HCT116 (cell line): ENCODE data around the gene HDHD5. TPM values are rescaled to one million over a fixed set of nuclear protein-coding genes. Genes with fewer than 3 reads are reported as not detected.

Source experiments
- ATAC-seq: fragments of 200-7000 bp; cut with Tn5 transposase; 2 replicates; pipeline ENCODE4 v1.9.1; 2020; ENCODE audit warnings: mild to moderate bottlenecking, moderate library complexity
- BruUV-seq: library from RNA; stranded (reverse); fragments of 400-500 nt; replicated peaks from 2 replicates; lab custom pipeline; 2021; lab: Mats Ljungman, UMichigan
- CTCF ChIA-PET: fragments of 300-600 bp; sonication (Branson Sonifier 250); formaldehyde crosslinking; loops from one replicate; lab custom pipeline; 2021; ENCODE audit warnings: antibody characterized with exemption; lab: Charles Lee
- POLR2A ChIA-PET: fragments of 300-600, 350-600 bp; sonication (Branson Sonifier 250); formaldehyde crosslinking; loops from one replicate; lab custom pipeline; 2021; ENCODE audit warnings: antibody characterized with exemption; lab: Charles Lee
- RAD21 ChIA-PET, 2 experiments: fragments of 300-600 bp; sonication (Branson Sonifier 250); formaldehyde crosslinking; loops; one replicate each; lab custom pipeline; 2023; ENCODE audit warnings: low total read pairs in 2 of 2; ENCODE audit not compliant: uncharacterized antibody in 2 of 2, unreplicated experiment in 2 of 2, low non-redundant PET in 1 of 2; lab: Charles Lee
- DNase-seq: peaks from one replicate; pipeline ENCODE4 v3.0.0-alpha.2; 2010; ENCODE audit warnings: low read depth, low spot score
- H2AFZ ChIP-seq: fragments of 200-600 bp; shearing (Covaris generic), sonication (generic); 2 replicates; pipeline ENCODE4 v1.6.1; 2017; ENCODE audit warnings: low read depth, mixed run types, mixed read lengths, antibody characterized with exemption, low read length; ENCODE audit not compliant: poor library complexity, severe bottlenecking
- H3K27ac ChIP-seq: 2 replicates; pipeline ENCODE4 v1.5.1; 2012; ENCODE audit warnings: low read depth, low read length
- H3K27me3 ChIP-seq: fragments of 200-600 bp; sonication (generic); 2 replicates; pipeline ENCODE4 v1.6.1; 2016; ENCODE audit warnings: mixed run types, low read length, mixed read lengths; ENCODE audit not compliant: insufficient read depth
- H3K36me3 ChIP-seq, 2 experiments: fragments of 200-500 bp in 1 of 2; fragments of 200-600 bp in 1 of 2; sonication (Bioruptor generic) in 1 of 2; sonication (generic) in 1 of 2; 2 replicates each; pipeline versions ENCODE4 v1.5.1 to v1.6.1; 2014 to 2016; ENCODE audit warnings: low read length in 2 of 2, inconsistent platforms in 1 of 2, mixed read lengths in 1 of 2, mixed run types in 1 of 2; ENCODE audit not compliant: insufficient read depth in 2 of 2, control insufficient read depth in 1 of 2
- H3K4me1 ChIP-seq, 2 experiments: fragments of 200-600 bp in 1 of 2; sonication (generic) in 1 of 2; 2 replicates each; pipeline versions ENCODE4 v1.5.1 to v1.6.1; 2012 to 2017; ENCODE audit warnings: low read length in 2 of 2, inconsistent platforms in 1 of 2, mild to moderate bottlenecking in 1 of 2, mixed read lengths in 1 of 2, mixed run types in 1 of 2, moderate library complexity in 1 of 2; ENCODE audit not compliant: insufficient read depth in 2 of 2, control insufficient read depth in 1 of 2
- H3K4me2 ChIP-seq: fragments of 200-600 bp; sonication (generic); 2 replicates; pipeline ENCODE4 v1.6.1; 2017; ENCODE audit warnings: mixed run types, low read length, mixed read lengths
- H3K4me3 ChIP-seq, 2 experiments: fragments of 200-600 bp in 1 of 2; sonication (generic) in 1 of 2; replicated peaks in 1 of 2; 2 replicates each; pipeline ENCODE4 v1.5.1; 2011 to 2016; ENCODE audit warnings: low read length in 2 of 2, control low read depth in 1 of 2, low read depth in 1 of 2, mild to moderate bottlenecking in 1 of 2, mixed read lengths in 1 of 2, mixed run types in 1 of 2
- H3K79me2 ChIP-seq: fragments of 200-600 bp; sonication (generic); 2 replicates; pipeline ENCODE4 v1.6.1; 2017; ENCODE audit warnings: mild to moderate bottlenecking, mixed run types, low read length, moderate library complexity, mixed read lengths; ENCODE audit not compliant: insufficient read depth
- H3K9ac ChIP-seq: fragments of 200-600 bp; sonication (generic); 2 replicates; pipeline ENCODE4 v1.6.1; 2016; ENCODE audit warnings: low read length, mixed read lengths
- H3K9me2 ChIP-seq: fragments of 200-600 bp; sonication (generic), shearing (Covaris generic); 2 replicates; pipeline ENCODE4 v1.6.1; 2017; ENCODE audit warnings: mixed run types, mild to moderate bottlenecking, moderate library complexity; ENCODE audit not compliant: insufficient read depth
- H3K9me3 ChIP-seq, 2 experiments: fragments of 200-500 bp in 1 of 2; fragments of 200-600 bp in 1 of 2; sonication (Bioruptor generic) in 1 of 2; sonication (generic) in 1 of 2; 2 replicates each; pipeline ENCODE4 v1.6.1; 2014 to 2017; ENCODE audit warnings: low read length in 2 of 2, mixed read lengths in 2 of 2, inconsistent platforms in 1 of 2, low read depth in 1 of 2, mild to moderate bottlenecking in 1 of 2, mixed run types in 1 of 2, moderate library complexity in 1 of 2; ENCODE audit not compliant: control insufficient read depth in 1 of 2, insufficient read depth in 1 of 2
- H4K20me1 ChIP-seq: fragments of 200-600 bp; sonication (generic), shearing (Covaris generic); 2 replicates; pipeline ENCODE4 v1.6.1; 2017; ENCODE audit warnings: mixed run types, mild to moderate bottlenecking, moderate library complexity; ENCODE audit not compliant: insufficient read depth
- CTCF ChIP-seq, 3 experiments: fragments of 200-600 bp in 1 of 3; sonication (generic) in 1 of 3; IDR thresholded peaks in 2 of 3; conservative IDR thresholded peaks in 1 of 3; 2 replicates each; pipeline ENCODE4 v1.5.1; 2012 to 2017; ENCODE audit warnings: low read depth in 2 of 3, low read length in 2 of 3, antibody characterized with exemption in 1 of 3, borderline replicate concordance in 1 of 3, control low read depth in 1 of 3, mild to moderate bottlenecking in 1 of 3, mixed read lengths in 1 of 3, mixed run types in 1 of 3, moderate library complexity in 1 of 3; ENCODE audit not compliant: insufficient read depth in 1 of 3
- EZH2 ChIP-seq: fragments of 200-600 bp; sonication (generic); IDR thresholded peaks from 2 replicates; pipeline ENCODE4 v1.6.1; 2017; ENCODE audit warnings: antibody characterized with exemption, mixed run types
- MAX ChIP-seq: IDR thresholded peaks from 2 replicates; pipeline ENCODE4 v1.6.1; 2012
- POLR2A ChIP-seq: IDR thresholded peaks from 2 replicates; pipeline ENCODE4 v1.7.0; 2011; ENCODE audit warnings: borderline replicate concordance; ENCODE audit not compliant: insufficient read depth, insufficient read length; ENCODE audit errors: extremely low read depth
- POLR2AphosphoS5 ChIP-seq: IDR thresholded peaks from 2 replicates; pipeline ENCODE4 v1.6.1; 2011; ENCODE audit warnings: mild to moderate bottlenecking, low read depth, low read length, moderate library complexity
- RAD21 ChIP-seq: IDR thresholded peaks from 2 replicates; pipeline ENCODE4 v1.6.1; 2012; ENCODE audit warnings: low read depth, mild to moderate bottlenecking
- SIN3A ChIP-seq: IDR thresholded peaks from 2 replicates; pipeline ENCODE4 v1.6.1; 2012; ENCODE audit warnings: low read depth
- YY1 ChIP-seq: IDR thresholded peaks from 2 replicates; pipeline ENCODE4 v1.6.1; 2011; ENCODE audit warnings: low read length, low read depth, moderate library complexity, mild to moderate bottlenecking; ENCODE audit not compliant: insufficient replicate concordance; ENCODE audit errors: extremely low read depth
- ZFX ChIP-seq: fragments of 450-650 bp; IDR thresholded peaks from 2 replicates; pipeline ENCODE4 v1.6.1; 2017
- intact Hi-C: fragments of 100-400 bp; cut with micrococcal nuclease; formaldehyde crosslinking; loops from 2 replicates; pipeline ENCODE4 v1.10.0; 2022
- total RNA-seq: library from RNA; stranded (reverse); gene quantifications from one replicate; pipeline ENCODE4 v1.2.1, GENCODE V29; 2021; ENCODE audit not compliant: unreplicated experiment

The HDHD5 gene
- total RNA-seq, 1 experiment from 2014 or later: 70.1 TPM

- BruUV-seq: no TSS peak
- CTCF ChIA-PET: interaction anchor here (0.6 to 4.8 kb wide), 67 partner anchors 9 to 907 kb away, joined by 3 to 125 read pairs (median 5); partner anchors contain the start of genes ADA2, BCL2L13, HDHD5 and IL17RA
- Histone ChIP-seq H3K9ac (peak overlapping the region; percentile 73), H2AFZ (peak overlapping the region; percentile 95), H4K20me1 (no peaks in the 10 kb centered on the region), H3K4me3 (peak overlapping the region; percentile 62 to 69), H3K27me3 (no peaks in the 10 kb centered on the region), H3K4me1 (peaks cover 10% of the 10 kb centered on the region in 2 experiments), H3K27ac (peak overlapping the region; percentile 98), H3K36me3 (no peaks in the 10 kb centered on the region), H3K4me2 (peak overlapping the region; percentile 85), H3K79me2 (no peaks in the 10 kb centered on the region), H3K9me2 (no peaks in the 10 kb centered on the region), H3K9me3 (no peaks in the 10 kb centered on the region)
- peak; percentile 82 for DNase-seq
- peak; percentile 55 for TF ChIP-seq POLR2A
- peak; percentile 70 for TF ChIP-seq POLR2AphosphoS5
- TF ChIP-seq YY1: peak; percentile 43
- peak; percentile 54 to 88 (median 68); a peak in 5 of 6 replicates for TF ChIP-seq CTCF (IDR thresholded peaks at IDR 0.05 in 2 of 3, conservative IDR thresholded peaks at IDR 0.05 in 1 of 3; ENCODE audit: borderline replicate concordance in 1 of 3, insufficient read depth in 1 of 3, low read depth in 2 of 3, low read length in 2 of 3)
- TF ChIP-seq RAD21: peak; percentile 24
- TF ChIP-seq ZFX: peak; percentile 67
- 0 out of 2 replicates have a peak, but pooled peaks have one; percentile 28 for TF ChIP-seq MAX
- TF ChIP-seq EZH2: no peak
- TF ChIP-seq SIN3A: no peak
- peak; percentile 93 for ATAC-seq
- intact Hi-C loops: loop anchor here (1.0 to 5.0 kb wide), 5 partner anchors 12 to 330 kb away; partner anchors contain the start of genes CECR2, HDHD5 and IL17RA
- RAD21 ChIA-PET: interaction anchor here (0.6 to 2.1 kb wide), 11 partner anchors 12 to 330 kb away, joined by 3 to 13 read pairs (median 3); partner anchors contain the start of gene HDHD5 (in 1 of the 2)
- POLR2A ChIA-PET: interaction anchor here (0.6 to 2.5 kb wide), 10 partner anchors 9 to 330 kb away, joined by 3 to 13 read pairs (median 5); partner anchors contain the start of gene HDHD5
These were observed 12.3 kb upstream of the HDHD5 start for GRCh38 chr22:17171153-17172028.
